ENCODE data around the gene TNRC6A.

DNA sequence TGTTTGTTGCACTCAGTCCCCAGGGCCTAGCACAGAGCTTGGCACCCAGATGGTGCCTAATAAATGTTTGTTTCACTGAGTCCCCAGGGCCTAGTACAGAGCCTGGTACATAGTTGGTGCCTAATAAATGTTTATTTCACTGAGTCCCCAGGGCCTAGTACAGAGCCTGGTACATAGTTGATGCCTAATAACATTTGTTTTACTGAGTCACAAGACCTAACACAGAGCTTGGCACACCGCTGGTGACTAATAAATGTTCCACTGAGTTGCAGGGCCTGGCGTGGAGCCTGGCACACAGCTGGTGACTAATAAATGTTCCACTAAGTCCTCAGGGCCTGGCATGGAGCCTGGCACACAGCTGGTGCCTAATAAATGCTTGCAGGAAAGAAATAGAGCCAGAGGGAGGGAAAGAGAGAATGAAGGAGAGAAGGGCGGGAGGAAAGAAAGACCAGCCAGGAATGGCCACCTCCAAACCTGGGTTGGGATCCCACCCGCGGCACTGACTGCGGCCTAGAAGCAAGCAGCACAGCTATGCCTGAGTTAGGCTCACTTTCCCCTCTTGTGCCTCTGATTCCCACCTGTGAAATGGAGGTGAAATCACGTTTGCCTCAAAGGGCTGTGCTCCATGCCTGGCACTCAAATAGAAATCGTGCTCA lies 123.8 kb downstream of the TNRC6A start:
- TF ChIP-seq, protein P1, sequence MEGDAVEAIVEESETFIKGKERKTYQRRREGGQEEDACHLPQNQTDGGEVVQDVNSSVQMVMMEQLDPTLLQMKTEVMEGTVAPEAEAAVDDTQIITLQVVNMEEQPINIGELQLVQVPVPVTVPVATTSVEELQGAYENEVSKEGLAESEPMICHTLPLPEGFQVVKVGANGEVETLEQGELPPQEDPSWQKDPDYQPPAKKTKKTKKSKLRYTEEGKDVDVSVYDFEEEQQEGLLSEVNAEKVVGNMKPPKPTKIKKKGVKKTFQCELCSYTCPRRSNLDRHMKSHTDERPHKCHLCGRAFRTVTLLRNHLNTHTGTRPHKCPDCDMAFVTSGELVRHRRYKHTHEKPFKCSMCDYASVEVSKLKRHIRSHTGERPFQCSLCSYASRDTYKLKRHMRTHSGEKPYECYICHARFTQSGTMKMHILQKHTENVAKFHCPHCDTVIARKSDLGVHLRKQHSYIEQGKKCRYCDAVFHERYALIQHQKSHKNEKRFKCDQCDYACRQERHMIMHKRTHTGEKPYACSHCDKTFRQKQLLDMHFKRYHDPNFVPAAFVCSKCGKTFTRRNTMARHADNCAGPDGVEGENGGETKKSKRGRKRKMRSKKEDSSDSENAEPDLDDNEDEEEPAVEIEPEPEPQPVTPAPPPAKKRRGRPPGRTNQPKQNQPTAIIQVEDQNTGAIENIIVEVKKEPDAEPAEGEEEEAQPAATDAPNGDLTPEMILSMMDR (IDR thresholded peaks at IDR 0.05), result no peak
- TF ChIP-seq POLR2A (IDR thresholded peaks at IDR 0.05), result no peak

Data from right lobe of liver (tissue), 4 donors.